GM12874 (cell line): ENCODE data around the gene IMPDH1.

Source experiments
- CTCF ChIP-seq: IDR thresholded peaks from 2 replicates; pipeline ENCODE4 v1.5.1; 2011; ENCODE audit warnings: low read depth, mild to moderate bottlenecking, control low read depth, low read length, moderate library complexity; ENCODE audit not compliant: insufficient read depth

Gene IMPDH1

GRCh38 chr7:128453836-128454804 is 44.3 kb upstream of the IMPDH1 start:
- no peak for TF ChIP-seq CTCF

GRCh38 chr7:128452552-128452951 is 42.8 kb upstream of the IMPDH1 start:
- no peak for TF ChIP-seq CTCF

GRCh38 chr7:128450913-128451312 is 41.1 kb upstream of the IMPDH1 start:
- TF ChIP-seq CTCF: no peak

GRCh38 chr7:128450409-128450808 is 40.6 kb upstream of the IMPDH1 start:
- TF ChIP-seq CTCF: no peak

- no peak for TF ChIP-seq CTCF
These were observed 39.0 kb upstream of the IMPDH1 start for GRCh38 chr7:128448751-128449302.

GRCh38 chr7:128447941-128448564 is 38.3 kb upstream of the IMPDH1 start:
- TF ChIP-seq CTCF: no peak

GRCh38 chr7:128446306-128446705 is 36.5 kb upstream of the IMPDH1 start:
- no peak for TF ChIP-seq CTCF
